ENCODE results near the gene HMCN1.
"Not testable (repeated sequence)": the region's sequence is repeated elsewhere in the genome, so short reads cannot be mapped to it uniquely, and the experiment has no call there.

Gene HMCN1

GRCh38 chr1:185739967-185740366 lies 5.8 kb downstream of the HMCN1 start:
- DNase-seq (ENCODE audit: low read depth in 1 of 2, low spot score in 1 of 2): no peak

- DNase-seq (ENCODE audit: low read depth in 1 of 2, low spot score in 1 of 2): no peak
Measured at GRCh38 chr1:185741551-185741950, 7.4 kb downstream of the HMCN1 start.

GRCh38 chr1:185742403-185742802 lies 8.2 kb downstream of the HMCN1 start:
- no peak for DNase-seq (ENCODE audit: low read depth in 1 of 2, low spot score in 1 of 2)

GRCh38 chr1:185745165-185745564 lies 11.0 kb downstream of the HMCN1 start:
- no peak for DNase-seq (ENCODE audit: low read depth in 1 of 2, low spot score in 1 of 2)

- DNase-seq (ENCODE audit: low read depth in 1 of 2, low spot score in 1 of 2): no peak
Measured at GRCh38 chr1:185759061-185759460, 24.9 kb downstream of the HMCN1 start.

GRCh38 chr1:185761841-185762240 lies 27.6 kb downstream of the HMCN1 start:
- no peak for DNase-seq (ENCODE audit: low read depth in 1 of 2, low spot score in 1 of 2)

- DNase-seq (ENCODE audit: low read depth in 1 of 2, low spot score in 1 of 2): no peak
Measured at GRCh38 chr1:185767508-185768120, 33.4 kb downstream of the HMCN1 start.

GRCh38 chr1:185768371-185768770 lies 34.2 kb downstream of the HMCN1 start:
- DNase-seq (ENCODE audit: low read depth in 1 of 2, low spot score in 1 of 2): no peak

- DNase-seq (ENCODE audit: low read depth in 1 of 2, low spot score in 1 of 2): no peak
Measured at GRCh38 chr1:185769136-185769535, 34.9 kb downstream of the HMCN1 start.

- DNase-seq (ENCODE audit: low read depth in 1 of 2, low spot score in 1 of 2): no peak
Measured at GRCh38 chr1:185774394-185774793, 40.2 kb downstream of the HMCN1 start.

GRCh38 chr1:185775501-185775900 lies 41.3 kb downstream of the HMCN1 start:
- no peak for DNase-seq (ENCODE audit: low read depth in 1 of 2, low spot score in 1 of 2)

GRCh38 chr1:185776522-185776921 lies 42.3 kb downstream of the HMCN1 start:
- DNase-seq (ENCODE audit: low read depth in 1 of 2, low spot score in 1 of 2): no peak

- DNase-seq (ENCODE audit: low read depth in 1 of 2, low spot score in 1 of 2): not testable (repeated sequence)
Measured at GRCh38 chr1:185783860-185784259, 49.7 kb downstream of the HMCN1 start.

- DNase-seq (ENCODE audit: low read depth in 1 of 2, low spot score in 1 of 2): no peak
Measured at GRCh38 chr1:185785586-185785985, 51.4 kb downstream of the HMCN1 start.

GRCh38 chr1:185786524-185786923 lies 52.3 kb downstream of the HMCN1 start:
- DNase-seq (ENCODE audit: low read depth in 1 of 2, low spot score in 1 of 2): no peak

GRCh38 chr1:185787238-185787637 lies 53.0 kb downstream of the HMCN1 start:
- no peak for DNase-seq (ENCODE audit: low read depth in 1 of 2, low spot score in 1 of 2)

GRCh38 chr1:185788386-185788785 lies 54.2 kb downstream of the HMCN1 start:
- no peak for DNase-seq (ENCODE audit: low read depth in 1 of 2, low spot score in 1 of 2)

GRCh38 chr1:185789501-185790193 lies 55.5 kb downstream of the HMCN1 start:
- DNase-seq (ENCODE audit: low read depth in 1 of 2, low spot score in 1 of 2): no peak

GRCh38 chr1:185790194-185790735 lies 56.1 kb downstream of the HMCN1 start:
- no peak for DNase-seq (ENCODE audit: low read depth in 1 of 2, low spot score in 1 of 2)

- DNase-seq (ENCODE audit: low read depth in 1 of 2, low spot score in 1 of 2): no peak
Measured at GRCh38 chr1:185792040-185792439, 57.8 kb downstream of the HMCN1 start.

GRCh38 chr1:185794495-185794894 lies 60.3 kb downstream of the HMCN1 start:
- not testable (repeated sequence) for DNase-seq (ENCODE audit: low read depth in 1 of 2, low spot score in 1 of 2)

GRCh38 chr1:185795181-185795580 lies 61.0 kb downstream of the HMCN1 start:
- DNase-seq (ENCODE audit: low read depth in 1 of 2, low spot score in 1 of 2): no peak

GRCh38 chr1:185798505-185798904 lies 64.3 kb downstream of the HMCN1 start:
- no peak for DNase-seq (ENCODE audit: low read depth in 1 of 2, low spot score in 1 of 2)
